Activated CD4-positive, alpha-beta T cell treated with anti-CD3 and anti-CD28 coated beads, Interleukin-2, amount 50 U/mL, for 48 hours (primary cell): ENCODE data around the gene LCN12.

Experiments used
- DNase-seq, 2 experiments: peaks; one replicate each; pipeline ENCODE4 v3.0.0-alpha.2; 2020

The LCN12 gene

DNA sequence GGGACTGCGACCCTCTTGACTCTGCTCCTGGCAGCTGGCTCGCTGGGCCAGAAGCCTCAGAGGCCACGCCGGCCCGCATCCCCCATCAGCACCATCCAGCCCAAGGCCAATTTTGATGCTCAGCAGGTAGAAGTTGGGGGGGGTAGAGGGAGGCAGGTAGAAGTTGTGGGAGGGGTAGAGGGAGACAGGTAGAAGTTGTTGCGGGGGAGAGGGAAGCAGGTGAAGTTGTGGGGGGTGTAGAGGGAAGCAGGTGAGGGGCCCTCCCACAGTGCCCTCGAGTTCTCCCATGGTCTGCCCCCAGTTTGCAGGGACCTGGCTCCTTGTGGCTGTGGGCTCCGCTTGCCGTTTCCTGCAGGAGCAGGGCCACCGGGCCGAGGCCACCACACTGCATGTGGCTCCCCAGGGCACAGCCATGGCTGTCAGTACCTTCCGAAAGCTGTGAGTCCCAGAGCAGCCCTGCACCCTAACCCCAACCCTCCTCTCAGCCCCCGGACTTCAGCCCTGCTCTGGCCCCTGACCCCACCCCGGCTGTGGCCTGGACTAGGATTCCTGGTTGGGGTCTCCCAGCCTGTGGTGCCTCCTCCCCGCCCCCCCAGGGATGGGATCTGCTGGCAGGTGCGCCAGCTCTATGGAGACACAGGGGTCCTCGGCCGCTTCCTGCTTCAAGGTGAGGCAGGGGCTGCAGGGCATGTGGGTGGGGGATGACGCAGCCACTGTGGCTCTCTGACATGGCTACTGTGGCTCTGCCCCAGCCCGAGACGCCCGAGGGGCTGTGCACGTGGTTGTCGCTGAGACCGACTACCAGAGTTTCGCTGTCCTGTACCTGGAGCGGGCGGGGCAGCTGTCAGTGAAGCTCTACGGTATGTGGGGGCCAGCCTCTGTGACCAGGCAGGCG lies 6.5 kb upstream of the LCN12 start:
- DNase-seq, result no peak

DNA sequence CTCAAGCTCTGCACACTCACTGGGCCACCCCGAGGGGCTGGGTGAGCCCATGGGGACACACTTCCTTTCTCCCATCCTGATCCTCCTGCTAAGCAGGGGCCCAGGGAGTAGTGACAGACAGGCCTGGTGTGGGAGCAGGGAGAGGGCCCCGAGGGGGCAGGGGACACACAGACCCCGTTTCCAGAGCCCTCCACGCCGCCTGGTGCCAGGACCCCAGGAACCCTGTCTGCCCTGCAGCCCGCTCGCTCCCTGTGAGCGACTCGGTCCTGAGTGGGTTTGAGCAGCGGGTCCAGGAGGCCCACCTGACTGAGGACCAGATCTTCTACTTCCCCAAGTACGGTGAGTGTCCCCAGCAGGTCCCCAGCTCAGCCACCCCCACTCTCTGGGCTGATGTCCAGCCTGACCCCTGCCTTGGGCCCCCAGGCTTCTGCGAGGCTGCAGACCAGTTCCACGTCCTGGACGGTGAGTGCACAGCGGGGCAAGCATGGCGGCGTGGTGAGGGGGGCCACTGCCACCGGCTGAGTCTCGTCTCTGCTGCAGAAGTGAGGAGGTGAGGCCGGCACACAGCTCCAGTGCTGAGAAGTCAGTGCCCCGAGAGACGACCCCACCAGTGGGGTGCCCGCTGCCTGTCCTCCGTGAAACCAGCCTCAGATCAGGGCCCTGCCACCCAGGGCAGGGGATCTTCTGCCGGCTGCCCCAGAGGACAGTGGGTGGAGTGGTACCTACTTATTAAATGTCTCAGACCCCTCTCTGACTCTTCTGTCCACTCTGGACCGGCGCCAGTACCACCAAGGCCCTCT lies 5.6 kb upstream of the LCN12 start:
- no peak for DNase-seq

DNA sequence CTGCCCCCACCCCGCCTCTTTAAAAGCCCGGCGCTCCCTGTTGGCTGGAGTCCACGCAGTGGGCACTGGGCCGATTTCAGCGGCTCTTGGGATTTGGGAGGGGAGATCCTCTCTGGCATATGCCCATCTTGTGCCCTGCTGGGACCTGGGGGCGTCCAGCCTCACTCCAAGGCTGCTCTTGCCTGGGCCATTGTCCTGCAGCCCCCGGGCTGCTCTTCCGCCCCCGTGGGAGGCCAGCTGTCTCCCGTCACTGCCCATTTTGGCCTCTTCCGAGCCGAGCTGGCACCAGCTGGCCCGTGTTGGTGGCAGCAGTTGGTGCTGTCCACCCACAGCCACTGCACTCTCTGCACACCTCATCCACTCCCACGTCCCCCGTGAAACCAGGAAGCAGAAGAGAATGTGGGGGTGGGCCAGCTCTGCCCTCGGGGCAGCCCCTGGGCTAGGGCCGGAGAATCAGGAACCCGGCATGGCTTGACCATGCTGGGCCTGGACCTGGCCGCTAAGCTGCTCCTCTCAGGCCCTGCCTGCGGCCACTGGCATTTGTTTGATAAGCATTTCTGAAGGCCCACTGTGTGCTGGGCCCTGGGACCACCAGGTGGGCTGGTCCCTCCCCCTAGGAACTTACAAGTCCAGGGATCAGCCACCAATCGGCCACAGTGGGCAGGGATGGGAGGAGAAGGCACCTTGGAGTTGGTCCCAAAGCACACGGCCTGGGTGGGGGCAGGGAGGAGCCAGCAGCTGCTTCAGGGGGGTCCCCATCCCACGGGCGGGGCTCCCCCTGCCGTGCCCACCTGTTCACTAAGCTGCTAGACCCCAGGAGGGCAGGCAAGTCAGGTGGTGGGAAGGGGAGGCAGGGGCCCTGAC lies 4.8 kb upstream of the LCN12 start:
- no peak for DNase-seq

DNA sequence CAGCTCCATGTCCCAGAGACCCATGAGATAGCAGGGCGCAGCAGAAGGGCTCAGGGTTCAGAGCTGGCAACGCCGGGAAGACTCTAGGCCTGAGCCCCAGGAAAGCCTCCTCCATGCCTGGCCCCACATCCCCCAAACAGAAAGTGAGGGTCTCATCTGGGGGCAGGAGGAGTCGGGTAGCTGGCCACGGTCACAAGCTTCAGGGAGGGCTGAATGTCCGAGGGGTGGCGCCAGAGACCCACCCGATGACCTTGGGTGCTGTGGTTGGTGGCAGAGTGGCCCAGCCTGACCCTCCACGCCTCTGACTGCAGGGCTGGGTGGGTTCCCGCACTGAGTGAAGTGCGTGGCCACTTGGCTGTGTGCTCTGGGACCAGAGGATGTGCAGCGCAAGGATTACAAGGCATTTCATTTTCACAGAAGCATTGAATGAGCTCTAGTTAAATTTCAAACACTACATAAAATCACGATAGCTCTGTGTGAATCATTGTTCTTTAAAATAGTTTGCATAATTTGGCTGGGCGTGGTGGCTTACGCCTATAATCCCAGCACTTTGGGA lies 4.0 kb upstream of the LCN12 start:
- peak in 1 of 2 experiments; percentile 35 for DNase-seq

DNA sequence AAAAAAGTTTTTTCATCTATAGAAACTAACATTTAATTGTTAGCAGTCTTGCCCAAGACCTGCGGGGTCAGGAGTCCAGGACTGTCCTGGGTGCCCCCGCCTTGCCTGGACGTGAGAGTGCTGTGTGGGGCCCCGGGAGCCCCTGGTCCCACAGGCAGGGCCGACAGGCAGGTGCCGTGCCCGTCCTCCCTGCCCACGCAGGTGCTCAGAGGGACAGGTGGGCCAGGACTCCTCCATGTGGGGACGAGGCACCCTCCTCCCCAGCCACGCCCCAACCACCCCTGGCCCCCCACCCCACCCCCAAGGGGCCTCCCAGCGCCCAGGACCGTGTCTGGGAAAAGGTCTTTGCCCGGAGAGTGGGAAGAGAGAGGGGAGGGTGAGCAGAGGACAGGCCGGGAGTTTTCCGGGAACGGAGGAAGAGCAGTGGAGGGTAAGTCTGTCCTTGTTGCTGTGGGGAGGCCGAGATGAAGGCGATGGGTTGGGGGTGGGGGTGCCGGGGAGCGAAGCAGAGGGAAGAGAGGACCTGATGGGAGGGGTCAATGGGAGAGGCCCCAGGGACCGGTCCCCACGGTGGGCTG lies 2.7 kb upstream of the LCN12 start:
- no peak for DNase-seq

DNA sequence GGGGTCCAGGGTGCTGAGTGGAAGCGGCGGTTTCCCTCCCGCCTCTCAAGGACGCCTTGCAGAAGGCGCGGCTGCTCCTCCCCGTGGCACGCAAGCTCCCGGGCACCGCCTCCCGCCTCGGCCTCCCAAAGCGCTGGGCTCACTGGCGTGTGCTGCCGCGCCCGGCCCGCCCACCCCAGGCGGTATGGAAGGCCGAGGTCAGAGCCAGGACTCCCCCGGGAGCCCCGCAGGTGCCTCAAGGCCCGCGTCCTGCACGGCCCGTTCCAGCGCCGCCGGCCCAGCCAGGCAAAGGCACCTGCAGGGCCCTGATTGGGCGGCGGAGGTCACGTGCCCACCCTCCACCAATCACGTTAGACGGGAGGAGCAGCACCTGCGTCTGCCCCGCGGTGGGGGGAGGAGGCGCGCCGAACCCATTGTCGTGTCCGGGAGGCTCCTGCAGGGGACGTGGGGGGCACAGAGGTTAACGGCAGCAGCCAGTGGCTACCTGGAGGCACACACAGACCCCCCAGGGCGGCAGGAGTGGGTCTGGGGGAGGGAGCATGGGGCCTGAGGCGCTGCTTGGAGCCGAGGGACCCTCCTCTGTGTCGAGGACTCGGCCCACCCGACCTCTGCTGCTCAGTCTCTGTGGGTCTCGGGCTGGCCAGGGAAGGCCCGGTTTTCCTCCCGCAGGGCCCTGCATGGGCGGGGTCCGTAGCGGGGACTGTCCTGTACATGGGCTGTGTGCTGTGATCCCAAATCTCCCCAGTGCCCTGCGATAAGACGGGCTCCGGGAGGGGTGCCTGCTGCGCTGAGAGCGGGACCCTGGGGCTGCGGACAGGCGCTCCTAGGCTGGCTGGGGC lies 2.0 kb upstream of the LCN12 start:
- DNase-seq, result peak; percentile 98

DNA sequence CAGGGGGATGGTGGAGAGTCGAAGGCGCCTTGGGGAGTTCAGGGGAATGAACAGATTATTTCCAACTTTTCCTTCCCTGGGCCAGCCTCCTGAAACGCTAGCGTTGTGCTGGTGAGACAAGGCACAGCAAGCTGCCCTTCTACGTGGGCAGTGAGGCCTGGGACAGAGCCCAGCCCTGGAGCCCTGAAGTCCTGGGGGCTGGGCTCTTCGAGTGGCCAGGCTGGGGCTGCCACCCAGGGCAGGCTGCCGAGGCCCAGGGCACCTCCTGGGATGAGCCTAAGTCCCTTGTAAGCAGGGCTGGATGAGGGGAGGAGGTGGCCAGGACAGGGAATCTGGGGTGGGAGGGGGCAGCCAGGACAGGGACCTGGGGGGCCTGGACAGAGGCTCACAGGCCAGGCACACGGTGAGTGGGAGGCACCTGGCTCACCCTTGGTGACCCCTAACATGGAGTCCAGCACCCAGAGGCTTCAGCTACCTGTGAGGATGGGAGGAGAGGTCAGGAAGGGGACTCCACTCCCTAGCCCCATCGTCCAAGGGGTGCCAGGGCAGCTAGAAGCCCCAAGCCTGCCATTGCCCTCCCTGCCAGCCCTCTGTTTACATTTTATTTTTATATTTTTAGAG lies 1.3 kb upstream of the LCN12 start:
- DNase-seq, result no peak

DNA sequence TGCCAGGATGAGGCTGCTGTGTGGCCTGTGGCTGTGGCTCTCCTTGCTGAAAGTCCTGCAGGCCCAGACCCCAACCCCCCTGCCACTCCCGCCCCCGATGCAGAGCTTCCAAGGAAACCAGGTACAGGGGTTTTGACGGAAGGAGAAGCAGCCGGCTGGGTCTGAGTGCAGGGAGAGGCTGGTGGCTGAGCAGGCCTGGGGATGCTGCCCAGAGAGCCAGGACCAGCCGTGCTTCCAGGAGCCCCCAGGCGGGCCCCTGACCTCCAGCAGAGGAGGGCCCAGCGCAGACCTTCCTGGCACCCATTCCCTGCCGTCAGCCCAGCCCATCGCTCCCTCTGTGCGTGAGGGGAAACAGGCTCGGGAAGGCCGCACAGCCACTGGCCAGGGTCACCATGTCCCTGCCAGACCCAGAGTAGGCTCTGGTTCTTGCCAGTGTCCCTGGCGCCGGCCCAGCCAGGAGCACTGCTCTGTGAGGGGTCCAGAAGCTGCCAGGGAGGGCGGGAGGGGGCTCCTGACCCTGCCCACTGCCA lies 313 bp downstream of the LCN12 start:
- DNase-seq, result no peak

DNA sequence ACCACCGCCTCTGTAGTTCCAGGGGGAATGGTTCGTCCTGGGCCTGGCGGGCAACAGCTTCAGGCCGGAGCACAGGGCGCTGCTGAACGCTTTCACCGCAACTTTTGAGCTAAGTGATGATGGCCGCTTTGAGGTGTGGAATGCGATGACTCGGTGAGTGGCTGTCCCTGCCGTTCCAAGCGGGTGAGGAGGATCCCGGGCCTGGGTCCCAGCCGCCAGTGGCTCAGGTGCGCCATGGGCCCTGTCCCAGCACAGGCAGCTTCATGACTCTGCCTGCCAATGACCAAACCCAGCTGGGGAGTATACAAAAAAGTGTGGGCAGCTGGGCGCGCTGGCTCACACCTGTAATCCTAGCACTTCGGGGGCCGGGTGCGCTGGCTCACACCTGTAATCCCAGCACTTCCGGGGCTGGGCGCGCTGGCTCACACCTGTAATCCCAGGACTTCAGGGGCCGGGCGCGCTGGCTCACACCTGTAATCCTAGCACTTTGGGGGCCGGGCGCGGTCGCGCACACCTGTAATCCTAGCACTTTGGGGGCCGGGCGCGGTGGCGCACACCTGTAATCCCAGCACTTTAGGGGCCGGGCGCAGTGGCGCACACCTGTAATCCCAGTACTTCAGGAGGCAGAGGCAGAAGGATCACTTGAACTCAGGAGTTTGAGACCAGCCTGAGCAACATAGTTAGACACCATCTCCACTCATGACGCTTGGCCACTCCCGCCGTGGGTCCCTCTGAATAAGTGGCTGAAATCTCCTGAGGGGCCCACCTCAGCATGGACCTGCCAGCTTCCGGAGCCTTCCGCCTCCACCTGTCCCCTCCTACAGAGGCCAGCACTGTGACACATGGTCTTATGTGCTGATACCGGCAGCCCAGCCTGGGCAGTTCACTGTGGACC lies 1.1 kb downstream of the LCN12 start:
- no peak for DNase-seq

DNA sequence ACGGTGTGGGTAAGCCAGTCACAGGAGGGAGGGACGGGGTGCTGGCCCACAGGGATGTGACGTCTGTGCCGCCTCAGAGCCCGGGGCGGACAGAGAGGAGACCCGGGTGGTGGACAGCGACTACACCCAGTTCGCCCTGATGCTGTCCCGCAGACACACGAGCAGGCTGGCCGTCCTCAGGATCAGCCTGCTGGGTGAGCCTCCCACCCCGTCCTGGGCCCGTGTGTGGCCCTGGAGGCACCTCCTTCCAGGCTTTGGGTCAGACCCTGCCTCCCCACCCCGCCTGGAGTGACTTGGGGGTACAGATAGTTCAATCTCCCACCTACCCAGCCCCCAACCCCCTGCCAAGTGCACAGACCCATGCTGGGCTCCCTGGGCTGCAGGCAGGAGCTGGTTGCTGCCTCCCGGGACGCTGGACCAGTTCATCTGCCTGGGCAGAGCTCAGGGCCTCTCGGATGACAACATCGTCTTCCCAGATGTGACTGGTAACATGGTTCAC lies 1.7 kb downstream of the LCN12 start:
- DNase-seq, result no peak

DNA sequence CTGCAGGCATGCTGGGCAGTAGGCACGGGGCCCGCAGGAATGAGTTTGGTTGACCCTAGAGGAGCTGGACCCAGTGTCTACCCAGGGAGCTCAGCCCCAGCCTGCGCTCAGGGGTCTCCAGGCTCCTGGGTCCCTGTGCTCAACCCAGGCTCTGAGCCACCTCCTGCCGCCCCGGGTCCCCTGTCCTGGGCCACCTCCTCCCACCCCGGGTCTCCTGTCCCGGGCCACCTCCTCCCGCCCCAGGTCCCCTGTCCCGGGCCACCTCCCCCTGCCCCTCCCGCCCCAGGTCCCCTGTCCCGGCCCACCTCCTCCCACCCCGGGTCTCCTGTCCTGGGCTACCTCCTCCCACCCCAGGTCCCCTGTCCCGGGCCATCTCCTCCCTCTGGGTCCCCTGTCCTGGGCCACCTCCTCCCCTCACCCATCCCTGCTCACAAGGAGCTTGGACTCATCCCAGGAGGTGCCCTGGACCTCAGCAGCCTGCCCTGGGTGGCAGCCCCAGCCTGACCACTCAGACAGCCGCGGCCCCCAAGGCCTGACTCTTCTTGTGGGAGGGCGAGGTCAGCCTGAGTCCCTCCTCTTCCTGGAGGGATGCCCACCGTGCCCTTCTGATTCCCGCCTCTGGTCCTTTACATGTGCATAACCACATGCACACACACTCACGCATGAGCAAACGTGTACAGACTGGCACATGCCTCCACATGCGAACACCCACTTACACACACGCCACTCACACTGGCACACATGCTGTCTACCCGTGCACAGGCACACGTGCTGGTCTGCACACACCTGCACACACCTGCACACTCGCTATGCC lies 2.4 kb downstream of the LCN12 start:
- DNase-seq, result no peak

DNA sequence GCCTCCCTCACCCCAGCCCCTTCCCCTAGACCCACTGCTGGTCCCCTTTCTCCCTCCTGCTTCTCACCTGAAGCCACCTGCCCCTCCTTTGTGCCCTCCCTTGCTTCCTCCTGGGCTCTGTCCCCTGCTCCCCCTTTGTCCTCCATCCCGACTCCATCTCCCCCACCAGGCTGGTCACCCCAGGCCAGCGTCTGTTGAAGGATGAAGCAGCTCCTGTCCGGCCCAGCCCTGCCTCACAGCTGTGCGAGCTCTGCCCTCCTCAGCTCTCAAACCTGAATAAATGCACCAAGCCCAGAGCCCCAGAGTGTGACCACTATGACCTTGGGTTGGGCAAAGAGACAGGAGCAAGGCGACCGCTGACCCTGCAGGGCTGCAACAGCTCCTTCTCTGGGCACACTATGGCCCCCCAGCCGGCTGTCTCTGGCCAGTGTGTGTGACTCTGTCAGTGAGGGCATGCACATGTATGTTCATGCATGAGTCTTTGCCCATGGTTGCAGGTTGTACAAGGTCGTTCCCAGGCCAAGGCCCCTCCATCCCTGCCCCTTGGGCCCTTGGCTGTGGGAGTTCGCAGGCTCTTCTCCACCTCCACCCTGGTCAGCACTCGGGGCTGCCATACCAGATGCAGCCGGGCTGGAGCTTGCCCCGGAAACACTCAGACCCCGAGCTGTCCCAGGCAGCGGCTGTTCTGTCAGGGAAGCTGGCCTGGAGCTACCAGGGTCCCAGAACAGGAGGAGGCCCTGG lies 3.3 kb downstream of the LCN12 start:
- DNase-seq, result no peak

DNA sequence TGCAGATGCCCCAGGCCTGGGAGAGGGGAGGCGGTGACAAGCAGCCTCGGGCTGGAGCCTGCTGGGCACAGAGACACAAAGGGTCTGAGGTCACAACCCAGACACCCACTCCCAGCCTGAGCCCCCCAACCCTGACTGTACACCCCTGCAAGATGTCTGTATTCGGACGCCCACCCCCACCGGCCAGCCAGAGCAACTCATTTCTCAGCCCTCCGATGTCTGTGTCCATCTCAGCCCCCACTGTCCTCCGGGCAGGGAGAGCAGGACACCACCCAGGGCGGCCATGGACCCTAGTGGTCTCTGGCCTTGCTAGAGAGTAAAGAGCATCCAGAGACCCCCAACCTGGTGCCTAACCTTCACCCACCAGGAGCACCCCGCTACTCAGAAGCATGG lies 3.9 kb downstream of the LCN12 start:
- DNase-seq, result no peak

DNA sequence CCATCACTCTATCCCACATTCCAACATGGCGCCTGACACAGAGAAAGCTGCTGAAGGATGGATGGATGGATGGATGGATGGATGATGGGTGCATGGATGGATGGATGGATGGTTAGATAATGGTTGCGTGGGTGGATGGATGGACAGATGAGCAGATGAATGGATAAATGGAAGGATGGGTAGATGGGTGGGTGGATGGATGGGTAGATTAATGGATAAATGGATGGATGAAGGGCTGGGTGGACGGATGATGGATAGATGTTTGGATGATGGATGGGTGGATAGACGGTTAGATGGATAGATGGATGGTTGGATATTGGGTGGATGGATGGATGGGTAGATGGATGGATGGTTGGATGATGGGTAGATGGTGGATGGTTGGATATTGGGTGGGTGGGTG lies 4.5 kb downstream of the LCN12 start:
- no peak for DNase-seq

DNA sequence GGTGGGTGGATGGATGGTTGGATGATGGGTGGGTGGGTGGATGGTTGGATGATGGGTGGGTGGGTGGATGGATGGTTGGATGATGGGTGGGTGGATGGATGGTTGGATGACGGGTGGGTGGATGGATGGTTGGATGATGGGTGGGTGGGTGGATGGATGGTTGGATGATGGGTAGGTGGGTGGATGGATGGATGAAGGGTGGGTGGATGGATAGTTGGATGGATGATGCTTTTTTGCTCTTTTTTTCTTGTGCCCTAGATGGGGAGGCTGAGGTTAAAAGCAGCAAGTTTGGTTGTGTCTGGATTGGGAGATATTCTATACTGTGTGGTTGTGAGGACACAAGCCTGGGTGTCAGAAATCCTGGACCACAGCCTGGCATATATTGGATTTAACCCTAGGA lies 5.4 kb downstream of the LCN12 start:
- DNase-seq, result no peak

DNA sequence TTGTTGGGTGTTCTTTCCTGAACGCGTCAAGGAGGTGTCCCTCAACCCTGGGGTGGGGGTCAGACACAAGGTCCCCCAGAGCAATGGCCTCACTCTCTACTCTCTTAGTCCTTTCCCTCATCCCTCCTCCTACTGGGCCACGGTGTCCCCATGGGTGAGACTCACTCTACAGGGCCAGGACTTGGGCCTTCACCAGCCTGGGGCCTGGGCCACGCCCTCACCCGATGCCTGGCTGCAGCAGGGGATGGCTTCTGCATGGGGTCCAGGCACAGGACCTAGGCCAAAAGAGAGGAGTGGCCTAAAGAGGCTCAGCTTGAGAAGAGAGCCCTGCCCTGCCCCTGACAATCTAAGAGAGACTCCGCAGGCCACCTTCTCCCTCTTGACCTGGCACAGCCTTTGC lies 5.8 kb downstream of the LCN12 start:
- no peak for DNase-seq

DNA sequence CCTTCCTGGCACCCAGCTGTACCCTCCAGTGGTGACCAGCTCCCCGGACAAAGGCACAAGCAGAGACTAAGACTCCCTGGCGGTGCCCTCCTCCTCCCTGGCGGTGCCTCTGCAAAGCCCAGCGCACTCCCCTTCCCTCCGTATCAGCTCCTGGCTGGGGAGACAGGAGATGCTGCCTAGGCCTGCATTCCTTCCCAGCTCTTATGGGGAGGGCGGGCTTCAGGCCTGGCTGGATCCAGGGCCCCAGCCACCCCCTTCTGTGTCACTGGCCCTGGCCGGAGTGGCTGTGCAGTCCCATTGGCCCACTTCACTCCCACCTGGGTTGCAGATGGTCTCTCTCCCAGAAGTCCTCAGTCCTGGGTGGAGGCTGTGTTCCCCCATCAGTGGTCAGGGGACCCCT lies 6.4 kb downstream of the LCN12 start:
- no peak for DNase-seq
